Measurements from ENCODE around the gene CCDC13.

CCDC13 gene

GRCh38 chr3:42764561-42765295, 8.3 kb downstream of the CCDC13 start:
- DNase-seq (ENCODE audit: extremely low read depth, insufficient read length) = no peak
- no peak overlapping the region for H3K4me3 ChIP-seq (replicated peaks; ENCODE audit: low read depth, low read length)
- H3K36me3 ChIP-seq (ENCODE audit: control insufficient read depth, insufficient read depth, low read length) = no peaks in the 10 kb centered on the region
- H3K27me3 ChIP-seq (replicated peaks; ENCODE audit: control insufficient read depth, insufficient read depth, low read length) = no peaks in the 10 kb centered on the region
- TF ChIP-seq, protein P1, sequence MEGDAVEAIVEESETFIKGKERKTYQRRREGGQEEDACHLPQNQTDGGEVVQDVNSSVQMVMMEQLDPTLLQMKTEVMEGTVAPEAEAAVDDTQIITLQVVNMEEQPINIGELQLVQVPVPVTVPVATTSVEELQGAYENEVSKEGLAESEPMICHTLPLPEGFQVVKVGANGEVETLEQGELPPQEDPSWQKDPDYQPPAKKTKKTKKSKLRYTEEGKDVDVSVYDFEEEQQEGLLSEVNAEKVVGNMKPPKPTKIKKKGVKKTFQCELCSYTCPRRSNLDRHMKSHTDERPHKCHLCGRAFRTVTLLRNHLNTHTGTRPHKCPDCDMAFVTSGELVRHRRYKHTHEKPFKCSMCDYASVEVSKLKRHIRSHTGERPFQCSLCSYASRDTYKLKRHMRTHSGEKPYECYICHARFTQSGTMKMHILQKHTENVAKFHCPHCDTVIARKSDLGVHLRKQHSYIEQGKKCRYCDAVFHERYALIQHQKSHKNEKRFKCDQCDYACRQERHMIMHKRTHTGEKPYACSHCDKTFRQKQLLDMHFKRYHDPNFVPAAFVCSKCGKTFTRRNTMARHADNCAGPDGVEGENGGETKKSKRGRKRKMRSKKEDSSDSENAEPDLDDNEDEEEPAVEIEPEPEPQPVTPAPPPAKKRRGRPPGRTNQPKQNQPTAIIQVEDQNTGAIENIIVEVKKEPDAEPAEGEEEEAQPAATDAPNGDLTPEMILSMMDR (IDR thresholded peaks at IDR 0.05; ENCODE audit: insufficient read depth, low read length, poor library complexity, severe bottlenecking) = no peak

- H3K27me3 ChIP-seq (replicated peaks; ENCODE audit: control insufficient read depth, insufficient read depth, low read length) = no peaks in the 10 kb centered on the region
- H3K4me3 ChIP-seq (replicated peaks; ENCODE audit: low read depth, low read length) = no peak overlapping the region
- H3K36me3 ChIP-seq (ENCODE audit: control insufficient read depth, insufficient read depth, low read length) = no peaks in the 10 kb centered on the region
- no peak for DNase-seq (ENCODE audit: extremely low read depth, insufficient read length)
- TF ChIP-seq, protein P1 (IDR thresholded peaks at IDR 0.05; ENCODE audit: insufficient read depth, low read length, poor library complexity, severe bottlenecking) = no peak
Measured at GRCh38 chr3:42764115-42764514, 8.9 kb downstream of the CCDC13 start.

GRCh38 chr3:42763021-42763420, 10.0 kb downstream of the CCDC13 start:
- no peak for DNase-seq (ENCODE audit: extremely low read depth, insufficient read length)
- Histone ChIP-seq H3K4me3 (replicated peaks; ENCODE audit: low read depth, low read length) (no peak overlapping the region), H3K27me3 (replicated peaks; ENCODE audit: control insufficient read depth, insufficient read depth, low read length) (no peaks in the 10 kb centered on the region), H3K36me3 (ENCODE audit: control insufficient read depth, insufficient read depth, low read length) (no peaks in the 10 kb centered on the region)
- TF ChIP-seq, protein P1 (IDR thresholded peaks at IDR 0.05; ENCODE audit: insufficient read depth, low read length, poor library complexity, severe bottlenecking) = no peak

GRCh38 chr3:42762046-42762724, 10.9 kb downstream of the CCDC13 start:
- DNase-seq (ENCODE audit: extremely low read depth, insufficient read length) = no peak
- Histone ChIP-seq H3K36me3 (ENCODE audit: control insufficient read depth, insufficient read depth, low read length) (no peaks in the 10 kb centered on the region), H3K4me3 (replicated peaks; ENCODE audit: low read depth, low read length) (no peak overlapping the region), H3K27me3 (replicated peaks; ENCODE audit: control insufficient read depth, insufficient read depth, low read length) (no peaks in the 10 kb centered on the region)
- TF ChIP-seq, protein P1 (IDR thresholded peaks at IDR 0.05; ENCODE audit: insufficient read depth, low read length, poor library complexity, severe bottlenecking) = no peak

DNA sequence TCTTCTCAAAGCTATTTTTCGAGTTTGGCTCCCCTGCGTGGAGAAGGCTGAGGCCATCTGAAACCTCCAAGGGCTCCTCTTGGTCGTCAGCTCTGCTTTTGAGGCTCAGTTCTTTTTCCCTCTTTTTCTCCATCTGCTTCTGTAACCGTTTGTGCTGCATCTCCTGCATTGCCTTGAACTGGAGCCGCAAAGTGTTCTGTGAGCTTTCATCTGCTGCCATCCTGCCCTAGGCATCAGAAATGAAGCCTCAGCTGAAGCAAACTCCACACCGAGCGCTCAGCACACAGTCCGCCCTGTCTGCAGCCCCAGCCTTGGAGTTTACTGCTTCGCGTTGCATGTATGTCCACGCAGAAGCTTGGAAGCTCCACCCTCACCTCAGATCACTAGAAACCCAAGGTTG, 14.9 kb downstream of the CCDC13 start:
- DNase-seq (ENCODE audit: extremely low read depth, insufficient read length) = no peak
- no peak overlapping the region for H3K4me3 ChIP-seq (replicated peaks; ENCODE audit: low read depth, low read length)
- no peaks in the 10 kb centered on the region; the same call in 1 of the 2 replicates for H3K27me3 ChIP-seq (replicated peaks; ENCODE audit: control insufficient read depth, insufficient read depth, low read length)
- TF ChIP-seq, protein P1 (IDR thresholded peaks at IDR 0.05; ENCODE audit: insufficient read depth, low read length, poor library complexity, severe bottlenecking) = no peak
- no peaks in the 10 kb centered on the region for H3K36me3 ChIP-seq (ENCODE audit: control insufficient read depth, insufficient read depth, low read length)
